Endothelial cell of umbilical vein (primary cell): ENCODE measurements around the gene PRR5. TPM values are rescaled to one million over a fixed set of nuclear protein-coding genes. Genes with fewer than 3 reads are reported as not detected.
"Not testable (repeated sequence)": the region's sequence is repeated elsewhere in the genome, so short reads cannot be mapped to it uniquely, and the experiment has no call there.

Experiments
- BruUV-seq: library from RNA; stranded (reverse); fragments of 400-500 nt; replicated peaks from 2 replicates; lab custom pipeline; 2021; lab: Mats Ljungman, UMichigan
- CTCF ChIA-PET: fragments of 300-600, 350-600 bp; sonication (Branson Sonifier 250); formaldehyde crosslinking; loops from one replicate; lab custom pipeline; 2021; ENCODE audit warnings: antibody characterized with exemption, inconsistent platforms; lab: Charles Lee
- POLR2A ChIA-PET: fragments of 300-600, 350-600 bp; sonication (Branson Sonifier 250); formaldehyde crosslinking; loops from one replicate; lab custom pipeline; 2021; ENCODE audit warnings: antibody characterized with exemption, inconsistent platforms; lab: Charles Lee
- DNase-seq: peaks from one replicate; pipeline ENCODE4 v3.0.0-alpha.2; 2011; ENCODE audit warnings: low read depth, low spot score
- FAIRE-seq: peaks from 2 replicates; lab custom pipeline; 2011; peaks lifted over from hg19 to GRCh38; lab: Jason Lieb, UNC
- H2AFZ ChIP-seq: 2 replicates; pipeline ENCODE4 v1.6.0; 2012; ENCODE audit warnings: low read depth, low read length, control low read depth, inconsistent platforms
- H3K27ac ChIP-seq: 2 replicates; pipeline ENCODE4 v1.5.1; 2011; ENCODE audit warnings: low read depth, mild to moderate bottlenecking, control low read depth, low read length, moderate library complexity; ENCODE audit not compliant: insufficient read depth
- H3K27me3 ChIP-seq, 2 experiments: 2 replicates each; pipeline versions ENCODE4 v1.6.0 to v1.6.1; 2011; ENCODE audit warnings: low read length in 2 of 2, mixed read lengths in 1 of 2; ENCODE audit not compliant: control insufficient read depth in 2 of 2, insufficient read depth in 2 of 2
- H3K36me3 ChIP-seq, 2 experiments: 2 replicates in 1 of 2; 3 replicates in 1 of 2; pipeline ENCODE4 v1.5.1; 2011; ENCODE audit warnings: low read length in 2 of 2, mild to moderate bottlenecking in 1 of 2, moderate library complexity in 1 of 2; ENCODE audit not compliant: control insufficient read depth in 2 of 2, insufficient read depth in 2 of 2; ENCODE audit errors: extremely low read depth in 1 of 2
- H3K4me1 ChIP-seq: 3 replicates; pipeline ENCODE4 v1.5.1; 2011; ENCODE audit warnings: mild to moderate bottlenecking, low read length; ENCODE audit not compliant: control insufficient read depth, insufficient read depth; ENCODE audit errors: extremely low read depth
- H3K4me2 ChIP-seq: 2 replicates; pipeline ENCODE4 v1.6.1; 2011; ENCODE audit warnings: low read length, control low read depth, mixed read lengths; ENCODE audit not compliant: insufficient read depth
- H3K4me3 ChIP-seq, 3 experiments: fragments of 200-600 bp in 1 of 3; sonication (generic), shearing (Covaris generic) in 1 of 3; replicated peaks in 1 of 3; 2 replicates each; pipeline ENCODE4 v1.5.1; 2011 to 2016; ENCODE audit warnings: control low read depth in 3 of 3, low read length in 3 of 3, mild to moderate bottlenecking in 2 of 3, inconsistent platforms in 1 of 3, low read depth in 1 of 3, moderate library complexity in 1 of 3; ENCODE audit not compliant: insufficient read depth in 1 of 3
- H3K79me2 ChIP-seq: 2 replicates; pipeline ENCODE4 v1.6.0; 2012; ENCODE audit warnings: low read length, inconsistent platforms; ENCODE audit not compliant: control insufficient read depth, insufficient read depth
- H3K9ac ChIP-seq: replicated peaks from 2 replicates; pipeline ENCODE3; 2011; ENCODE audit warnings: low read length, control low read depth; ENCODE audit not compliant: insufficient read depth; ENCODE audit errors: extremely low read depth
- H3K9me1 ChIP-seq: replicated peaks from 3 replicates; pipeline ENCODE4 v1.6.0; 2011; ENCODE audit warnings: mild to moderate bottlenecking, low read length; ENCODE audit not compliant: control insufficient read depth, insufficient read depth; ENCODE audit errors: extremely low read depth
- H3K9me3 ChIP-seq: replicated peaks from 2 replicates; pipeline ENCODE4 v1.5.1; 2012; ENCODE audit warnings: low read length, inconsistent platforms; ENCODE audit not compliant: control insufficient read depth, insufficient read depth
- H4K20me1 ChIP-seq: replicated peaks from 2 replicates; pipeline ENCODE3; 2011; ENCODE audit warnings: mild to moderate bottlenecking, low read length; ENCODE audit not compliant: control insufficient read depth, insufficient read depth; ENCODE audit errors: extremely low read depth
- GATA2 ChIP-seq: IDR thresholded peaks from 2 replicates; pipeline ENCODE4 v1.7.0; 2011; ENCODE audit warnings: low read depth, mild to moderate bottlenecking, moderate library complexity, mixed read lengths, low read length; ENCODE audit not compliant: insufficient read length, insufficient read depth
- POLR2A ChIP-seq: IDR thresholded peaks from 2 replicates; pipeline ENCODE4 v1.6.1; 2012; ENCODE audit warnings: low read depth, mild to moderate bottlenecking, control low read depth, low read length
- POLR2AphosphoS5 ChIP-seq: IDR thresholded peaks from 2 replicates; pipeline ENCODE4 v1.6.1; 2012; ENCODE audit warnings: low read depth, mild to moderate bottlenecking, control low read depth, low read length, moderate library complexity; ENCODE audit not compliant: insufficient read depth
- dilution Hi-C: fragments of 300-500 bp; cut with MboI; formaldehyde crosslinking; loops from one replicate; pipeline ENCODE4 v1.15.0; 2019; ENCODE audit warnings: low sequenced_read_pairs; ENCODE audit not compliant: extremely low pct_ligation_motif_present
- intact Hi-C: fragments of 100-400 bp; cut with micrococcal nuclease; formaldehyde crosslinking; loops from one replicate; pipeline ENCODE4 v1.10.0; 2022
- polyA plus RNA-seq, 4 experiments: library from polyadenylated mRNA; depleted of rRNA in 3 of 4; stranded (reverse) in 3 of 4; unstranded in 1 of 4; fragments of >200 nt; gene quantifications; 2 replicates each; pipeline versions ENCODE4 v1.2.1 to v1.2.3, GENCODE V29; 2011 to 2012; ENCODE audit warnings: missing spikeins in 1 of 4
- total RNA-seq: library from RNA; stranded (reverse); gene quantifications from 2 replicates; pipeline ENCODE4 v1.2.3, GENCODE V29; 2021

The PRR5 gene
- total and polyA plus RNA-seq, 2 donors (not counting 3 experiments of a cell fraction or from before 2014, with no cell fraction given): 4.3 to 9.0 TPM

DNA sequence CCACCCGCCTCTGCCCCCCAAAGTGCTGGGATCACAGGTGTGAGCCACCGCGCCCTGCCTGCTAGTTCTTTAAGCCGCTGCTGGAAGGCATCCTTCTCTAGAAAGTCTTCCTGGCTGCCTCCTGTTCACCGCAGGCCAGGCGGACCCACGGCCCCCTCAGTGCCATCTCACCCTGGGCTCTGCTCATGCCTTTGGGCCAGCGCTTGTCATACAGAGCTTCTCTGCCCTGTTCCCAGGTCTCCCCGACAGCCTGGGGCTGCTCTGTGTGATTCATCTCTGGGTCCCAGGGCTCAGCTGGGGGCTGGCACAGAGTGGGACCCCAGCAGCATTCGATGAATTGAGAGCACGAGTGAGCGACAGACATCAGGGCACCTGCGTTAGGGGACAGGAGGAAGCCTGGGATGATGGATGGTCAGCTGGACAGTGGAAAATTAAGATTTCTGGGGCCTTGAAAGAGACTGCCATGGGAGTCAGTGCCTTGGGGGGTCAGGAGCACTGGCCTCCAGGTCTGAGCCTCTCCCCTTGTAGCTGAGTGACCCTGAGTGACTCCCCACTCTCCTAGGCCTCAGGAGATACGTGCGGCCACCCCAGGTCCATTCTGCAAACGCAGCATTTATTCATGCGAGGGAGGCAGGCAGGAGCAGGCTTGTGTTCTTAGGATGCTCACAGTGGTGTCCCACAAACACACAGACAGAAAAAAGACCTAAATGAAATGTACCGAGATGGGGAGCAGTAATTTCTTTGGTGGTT, 23.3 kb upstream of the PRR5 start:
- ChIA-PET CTCF (interaction anchor here (0.6 kb wide), 1 partner anchor 15 kb away, joined by 3 read pairs; no protein-coding TSS in a partner anchor), POLR2A (no interaction called here)
- BruUV-seq: no TSS peak
- H3K4me3 ChIP-seq: no peak overlapping the region
- no peak for DNase-seq
- no peak overlapping the region for H3K4me2 ChIP-seq
- H3K9me1 ChIP-seq: no peaks in the 10 kb centered on the region
- no peaks in the 10 kb centered on the region for H3K27me3 ChIP-seq
- no peak overlapping the region for H2AFZ ChIP-seq
- no peaks in the 10 kb centered on the region for H3K9me3 ChIP-seq
- no peaks in the 10 kb centered on the region for H4K20me1 ChIP-seq
- dilution Hi-C loops: no loop called here
- H3K4me1 ChIP-seq: no peaks in the 10 kb centered on the region
- H3K36me3 ChIP-seq: no peaks in the 10 kb centered on the region
- TF ChIP-seq POLR2AphosphoS5 (no peak), POLR2A (no peak), GATA2 (no peak)
- H3K27ac ChIP-seq: no peak overlapping the region
- H3K79me2 ChIP-seq: no peaks in the 10 kb centered on the region
- intact Hi-C loops: no loop called here
- H3K9ac ChIP-seq: no peak overlapping the region
- FAIRE-seq: no peak

GRCh38 chr22:44679306-44679647, 22.7 kb upstream of the PRR5 start:
- BruUV-seq, POLR2A ChIA-PET, DNase-seq, dilution Hi-C loops, intact Hi-C loops, H3K4me2 ChIP-seq, H2AFZ ChIP-seq, H4K20me1 ChIP-seq, H3K27me3 ChIP-seq, H3K79me2 ChIP-seq, H3K9ac ChIP-seq, H3K9me3 ChIP-seq, H3K36me3 ChIP-seq, H3K27ac ChIP-seq, CTCF ChIA-PET, FAIRE-seq, H3K4me1 ChIP-seq, H3K9me1 ChIP-seq, H3K4me3 ChIP-seq: not testable (repeated sequence)
